HepG2 (cell line): ENCODE measurements around the gene KAZN.

ENCODE experiments used
- FOSL1 ChIP-seq: sonication (generic); formaldehyde crosslinking; IDR thresholded peaks from 2 replicates; pipeline ENCODE4 v1.9.0; 2021; ENCODE audit warnings: missing genetic modification reagents, borderline replicate concordance
- HHEX ChIP-seq: IDR thresholded peaks from 2 replicates; pipeline ENCODE4 v1.6.1; 2016; ENCODE audit warnings: control low read depth
- PRDM10 ChIP-seq: sonication (generic); formaldehyde crosslinking; IDR thresholded peaks from 2 replicates; pipeline ENCODE4 v1.4.0; 2020; ENCODE audit warnings: low read depth, missing genetic modification reagents
- SIN3A ChIP-seq: IDR thresholded peaks from 2 replicates; pipeline ENCODE4 v1.6.1; 2011; ENCODE audit warnings: low read depth, mild to moderate bottlenecking, control low read depth, low read length, borderline replicate concordance
- SNAPC5 ChIP-seq: sonication (generic); formaldehyde crosslinking; IDR thresholded peaks from 2 replicates; pipeline ENCODE4 v1.8.1; 2023; ENCODE audit warnings: mild to moderate bottlenecking, missing genetic modification reagents, borderline replicate concordance
- ZBTB42 ChIP-seq: sonication (generic); formaldehyde crosslinking; IDR thresholded peaks from 2 replicates; pipeline ENCODE4 v1.5.0; 2020; ENCODE audit warnings: mild to moderate bottlenecking, missing genetic modification reagents
- ZFYVE20 ChIP-seq: sonication (generic); formaldehyde crosslinking; IDR thresholded peaks from 2 replicates; pipeline ENCODE4 v1.8.0; 2023; ENCODE audit warnings: low read depth, mild to moderate bottlenecking, moderate library complexity, missing genetic modification reagents, borderline replicate concordance

- TF ChIP-seq HHEX, result no peak
- no peak for TF ChIP-seq ZBTB42
- no peak for TF ChIP-seq PRDM10 (CRISPR knock-in tag)
- TF ChIP-seq ZFYVE20 (CRISPR knock-in tag), result no peak
- TF ChIP-seq SIN3A, result no peak
- no peak for TF ChIP-seq SNAPC5 (CRISPR knock-in tag)
- no peak for TF ChIP-seq FOSL1 (CRISPR knock-in tag)
Observed at GRCh38 chr1:14723401-14723800, 124.9 kb downstream of the KAZN start.
